Measurements from ENCODE around the gene RIMBP2.

Gene RIMBP2

GRCh38 chr12:130560321-130560720, 155.8 kb downstream of the RIMBP2 start:
- H2BK15ac ChIP-seq (ENCODE audit: low read length) = no peak overlapping the region
- no peak overlapping the region for H3K14ac ChIP-seq (ENCODE audit: low read length)
- DNase-seq (ENCODE audit: low spot score) = no peak
- peaks cover 0 to 4% of the 10 kb centered on the region in 2 donors for H3K9me3 ChIP-seq (replicated peaks in 1 of 2; ENCODE audit: control insufficient read depth in 2 of 2, insufficient read depth in 1 of 2, low read depth in 1 of 2, low read length in 2 of 2)
- no peak overlapping the region for H4K8ac ChIP-seq (ENCODE audit: low read depth, low read length)
- H2AK5ac ChIP-seq (ENCODE audit: low read depth, low read length) = no peak overlapping the region
- no peak overlapping the region for H2BK12ac ChIP-seq (ENCODE audit: low read length)
- H3K18ac ChIP-seq (ENCODE audit: low read length) = no peak overlapping the region
- H2BK120ac ChIP-seq (ENCODE audit: low read depth, low read length) = no peak overlapping the region
- peaks cover 0 to 4% of the 10 kb centered on the region in 2 donors for H3K4me1 ChIP-seq (ENCODE audit: control insufficient read depth in 2 of 2, insufficient read depth in 1 of 2, low read depth in 1 of 2, low read length in 2 of 2)
- peak overlapping the region in 1 of 2 donors; percentile 40 for H3K4me3 ChIP-seq (ENCODE audit: low read length in 2 of 2)
- H4K91ac ChIP-seq (ENCODE audit: low read depth, low read length, poor library complexity) = no peak overlapping the region
- no peak overlapping the region for H3K23ac ChIP-seq (ENCODE audit: low read depth, low read length, poor library complexity)
- no peak overlapping the region for H3K9ac ChIP-seq (ENCODE audit: low read depth, low read length, poor library complexity)
- H3K4me2 ChIP-seq (ENCODE audit: insufficient read depth, low read length, poor library complexity, severe bottlenecking) = no peak overlapping the region
- no peaks in the 10 kb centered on the region for H3K79me1 ChIP-seq (ENCODE audit: low read depth, low read length)
- no CpG with 5 or more reads among the region's 11 CpGs for WGBS, 2 donors (ENCODE audit: extremely low coverage in 2 of 2, insufficient read length in 2 of 2, insufficient replicate concordance in 1 of 2)
- no peak overlapping the region for H3K4ac ChIP-seq (ENCODE audit: low read length)
- H3K27ac ChIP-seq (replicated peaks; ENCODE audit: low read length) = no peak overlapping the region
- H3K27me3 ChIP-seq (ENCODE audit: control insufficient read depth in 3 of 3, insufficient read depth in 3 of 3, low read depth in 1 of 3, low read length in 3 of 3) = peaks cover 0 to 5% (median 0%) of the 10 kb centered on the region in 3 experiments
- H2AFZ ChIP-seq (ENCODE audit: low read length) = no peak overlapping the region
- no peaks in the 10 kb centered on the region for H3K36me3 ChIP-seq (replicated peaks in 1 of 2; ENCODE audit: control insufficient read depth in 2 of 2, insufficient read depth in 2 of 2, low read length in 2 of 2)
- no peak overlapping the region for H2BK5ac ChIP-seq (ENCODE audit: low read length)

GRCh38 chr12:130559806-130560205, 156.3 kb downstream of the RIMBP2 start:
- Histone ChIP-seq H3K18ac (ENCODE audit: low read length) (no peak overlapping the region), H3K9ac (ENCODE audit: low read depth, low read length, poor library complexity) (no peak overlapping the region), H3K79me1 (ENCODE audit: low read depth, low read length) (no peaks in the 10 kb centered on the region), H3K36me3 (replicated peaks in 1 of 2; ENCODE audit: control insufficient read depth in 2 of 2, insufficient read depth in 2 of 2, low read length in 2 of 2) (no peaks in the 10 kb centered on the region), H3K9me3 (replicated peaks in 1 of 2; ENCODE audit: control insufficient read depth in 2 of 2, insufficient read depth in 1 of 2, low read depth in 1 of 2, low read length in 2 of 2) (peaks cover 0 to 2% of the 10 kb centered on the region in 2 donors), H3K27me3 (ENCODE audit: control insufficient read depth in 3 of 3, insufficient read depth in 3 of 3, low read depth in 1 of 3, low read length in 3 of 3) (peaks cover 0 to 5% (median 0%) of the 10 kb centered on the region in 3 experiments), H3K14ac (ENCODE audit: low read length) (no peak overlapping the region), H3K4ac (ENCODE audit: low read length) (no peak overlapping the region), H3K27ac (replicated peaks; ENCODE audit: low read length) (no peak overlapping the region), H2BK15ac (ENCODE audit: low read length) (no peak overlapping the region), H3K23ac (ENCODE audit: low read depth, low read length, poor library complexity) (no peak overlapping the region), H3K4me2 (ENCODE audit: insufficient read depth, low read length, poor library complexity, severe bottlenecking) (no peak overlapping the region), H2BK5ac (ENCODE audit: low read length) (no peak overlapping the region), H3K4me3 (ENCODE audit: low read length in 2 of 2) (no peak overlapping the region), H2AFZ (ENCODE audit: low read length) (no peak overlapping the region), H2BK12ac (ENCODE audit: low read length) (no peak overlapping the region), H3K4me1 (ENCODE audit: control insufficient read depth in 2 of 2, insufficient read depth in 1 of 2, low read depth in 1 of 2, low read length in 2 of 2) (peaks cover 0 to 4% of the 10 kb centered on the region in 2 donors), H2AK5ac (ENCODE audit: low read depth, low read length) (no peak overlapping the region), H2BK120ac (ENCODE audit: low read depth, low read length) (no peak overlapping the region), H4K8ac (ENCODE audit: low read depth, low read length) (no peak overlapping the region), H4K91ac (ENCODE audit: low read depth, low read length, poor library complexity) (no peak overlapping the region)
- no peak for DNase-seq (ENCODE audit: low spot score)
- WGBS, 2 donors (ENCODE audit: extremely low coverage in 2 of 2, insufficient read length in 2 of 2, insufficient replicate concordance in 1 of 2) = no CpG with 5 or more reads among the region's 7 CpGs

GRCh38 chr12:130557886-130558765, 158.0 kb downstream of the RIMBP2 start:
- WGBS, 2 donors (ENCODE audit: extremely low coverage in 2 of 2, insufficient read length in 2 of 2, insufficient replicate concordance in 1 of 2) = no CpG with 5 or more reads among the region's 16 CpGs
- Histone ChIP-seq H3K27ac (replicated peaks; ENCODE audit: low read length) (no peak overlapping the region), H2BK12ac (ENCODE audit: low read length) (no peak overlapping the region), H4K91ac (ENCODE audit: low read depth, low read length, poor library complexity) (no peak overlapping the region), H3K4me2 (ENCODE audit: insufficient read depth, low read length, poor library complexity, severe bottlenecking) (no peak overlapping the region), H3K9ac (ENCODE audit: low read depth, low read length, poor library complexity) (no peak overlapping the region), H3K4ac (ENCODE audit: low read length) (no peak overlapping the region), H2BK120ac (ENCODE audit: low read depth, low read length) (no peak overlapping the region), H3K4me3 (ENCODE audit: low read length in 2 of 2) (no peak overlapping the region), H3K14ac (ENCODE audit: low read length) (no peak overlapping the region), H3K18ac (ENCODE audit: low read length) (no peak overlapping the region), H4K8ac (ENCODE audit: low read depth, low read length) (no peak overlapping the region), H3K4me1 (ENCODE audit: control insufficient read depth in 2 of 2, insufficient read depth in 1 of 2, low read depth in 1 of 2, low read length in 2 of 2) (peaks cover 0 to 4% of the 10 kb centered on the region in 2 donors), H3K9me3 (replicated peaks in 1 of 2; ENCODE audit: control insufficient read depth in 2 of 2, insufficient read depth in 1 of 2, low read depth in 1 of 2, low read length in 2 of 2) (no peaks in the 10 kb centered on the region), H2BK5ac (ENCODE audit: low read length) (no peak overlapping the region), H3K36me3 (replicated peaks in 1 of 2; ENCODE audit: control insufficient read depth in 2 of 2, insufficient read depth in 2 of 2, low read length in 2 of 2) (no peaks in the 10 kb centered on the region), H2AK5ac (ENCODE audit: low read depth, low read length) (no peak overlapping the region), H3K79me1 (ENCODE audit: low read depth, low read length) (no peaks in the 10 kb centered on the region), H2AFZ (ENCODE audit: low read length) (no peak overlapping the region), H2BK15ac (ENCODE audit: low read length) (no peak overlapping the region), H3K23ac (ENCODE audit: low read depth, low read length, poor library complexity) (no peak overlapping the region), H3K27me3 (ENCODE audit: control insufficient read depth in 3 of 3, insufficient read depth in 3 of 3, low read depth in 1 of 3, low read length in 3 of 3) (peaks cover 0 to 5% (median 0%) of the 10 kb centered on the region in 3 experiments)
- no peak for DNase-seq (ENCODE audit: low spot score)

GRCh38 chr12:130557201-130557600, 158.9 kb downstream of the RIMBP2 start:
- no peak for DNase-seq (ENCODE audit: low spot score)
- Histone ChIP-seq H4K91ac (ENCODE audit: low read depth, low read length, poor library complexity) (no peak overlapping the region), H4K8ac (ENCODE audit: low read depth, low read length) (no peak overlapping the region), H3K79me1 (ENCODE audit: low read depth, low read length) (no peaks in the 10 kb centered on the region), H3K36me3 (replicated peaks in 1 of 2; ENCODE audit: control insufficient read depth in 2 of 2, insufficient read depth in 2 of 2, low read length in 2 of 2) (no peaks in the 10 kb centered on the region), H2BK120ac (ENCODE audit: low read depth, low read length) (no peak overlapping the region), H3K9me3 (replicated peaks in 1 of 2; ENCODE audit: control insufficient read depth in 2 of 2, insufficient read depth in 1 of 2, low read depth in 1 of 2, low read length in 2 of 2) (no peaks in the 10 kb centered on the region), H3K9ac (ENCODE audit: low read depth, low read length, poor library complexity) (no peak overlapping the region), H3K4ac (ENCODE audit: low read length) (no peak overlapping the region), H3K23ac (ENCODE audit: low read depth, low read length, poor library complexity) (no peak overlapping the region), H3K4me3 (ENCODE audit: low read length in 2 of 2) (no peak overlapping the region), H2AK5ac (ENCODE audit: low read depth, low read length) (no peak overlapping the region), H3K4me2 (ENCODE audit: insufficient read depth, low read length, poor library complexity, severe bottlenecking) (no peak overlapping the region), H3K4me1 (ENCODE audit: control insufficient read depth in 2 of 2, insufficient read depth in 1 of 2, low read depth in 1 of 2, low read length in 2 of 2) (peaks cover 0 to 4% of the 10 kb centered on the region in 2 donors), H2BK15ac (ENCODE audit: low read length) (no peak overlapping the region), H3K14ac (ENCODE audit: low read length) (no peak overlapping the region), H2AFZ (ENCODE audit: low read length) (no peak overlapping the region), H2BK12ac (ENCODE audit: low read length) (no peak overlapping the region), H3K27me3 (ENCODE audit: control insufficient read depth in 3 of 3, insufficient read depth in 3 of 3, low read depth in 1 of 3, low read length in 3 of 3) (peaks cover 0 to 5% (median 0%) of the 10 kb centered on the region in 3 experiments), H3K27ac (replicated peaks; ENCODE audit: low read length) (no peak overlapping the region), H3K18ac (ENCODE audit: low read length) (peak overlapping the region; percentile 49), H2BK5ac (ENCODE audit: low read length) (no peak overlapping the region)
- no CpG with 5 or more reads among the region's 9 CpGs for WGBS, 2 donors (ENCODE audit: extremely low coverage in 2 of 2, insufficient read length in 2 of 2, insufficient replicate concordance in 1 of 2)

Data from neuronal stem cell (in vitro differentiated cells).